Right lung (tissue), 5 donors: ENCODE measurements around the gene HERC4. TPM values are rescaled to one million over a fixed set of nuclear protein-coding genes. Genes with fewer than 3 reads are reported as not detected.
"Not testable (repeated sequence)": the region's sequence is repeated elsewhere in the genome, so short reads cannot be mapped to it uniquely, and the experiment has no call there.

Experiments
- DNase-seq, 2 donors: peaks; one replicate each; pipeline ENCODE4 v3.0.0-alpha.2; 2013
- polyA plus RNA-seq, 5 donors: library from polyadenylated mRNA; unstranded; fragments of 120-200 nt; gene quantifications; one replicate each; pipeline versions ENCODE4 v1.2.1 to v1.2.3, GENCODE V29; 2013; ENCODE audit warnings: inconsistent platforms in 1 of 5, low replicate concordance in 1 of 5; ENCODE audit not compliant: insufficient read length in 5 of 5, insufficient read depth in 1 of 5

The HERC4 gene
- polyA plus RNA-seq, 5 donors, result 41.1 to 67.8 (median 59.8) TPM

GRCh38 chr10:68096913-68097516, 21.9 kb upstream of the HERC4 start:
- DNase-seq, result no peak

- no peak for DNase-seq
These were observed 20.1 kb upstream of the HERC4 start for GRCh38 chr10:68095153-68095552.

GRCh38 chr10:68092512-68092911, 17.4 kb upstream of the HERC4 start:
- no peak for DNase-seq

- no peak for DNase-seq
These were observed 15.5 kb upstream of the HERC4 start for GRCh38 chr10:68090586-68090985.

- no peak for DNase-seq
These were observed 13.7 kb upstream of the HERC4 start for GRCh38 chr10:68088740-68089139.

- no peak for DNase-seq
These were observed 12.8 kb upstream of the HERC4 start for GRCh38 chr10:68087685-68088401.

- no peak for DNase-seq
These were observed 12.0 kb upstream of the HERC4 start for GRCh38 chr10:68086910-68087684.

GRCh38 chr10:68086011-68086410, 10.9 kb upstream of the HERC4 start:
- no peak for DNase-seq

GRCh38 chr10:68084469-68084868, 9.4 kb upstream of the HERC4 start:
- DNase-seq, result no peak

GRCh38 chr10:68083953-68084352, 8.9 kb upstream of the HERC4 start:
- DNase-seq, result no peak

- DNase-seq, result peak in 1 of 2 donors; percentile 29
These were observed 7.8 kb upstream of the HERC4 start for GRCh38 chr10:68082872-68083271.

- DNase-seq, result no peak
These were observed 6.8 kb upstream of the HERC4 start for GRCh38 chr10:68081916-68082315.

GRCh38 chr10:68080853-68081431, 5.9 kb upstream of the HERC4 start:
- no peak for DNase-seq

GRCh38 chr10:68079434-68079833, 4.4 kb upstream of the HERC4 start:
- DNase-seq, result no peak

- no peak for DNase-seq
These were observed 1.9 kb upstream of the HERC4 start for GRCh38 chr10:68077026-68077425.

GRCh38 chr10:68076081-68076480, 998 bp upstream of the HERC4 start:
- DNase-seq, result not testable (repeated sequence)

GRCh38 chr10:68075550-68076004, 494 bp upstream of the HERC4 start:
- DNase-seq, result no peak

GRCh38 chr10:68074031-68074774, 880 bp downstream of the HERC4 start:
- DNase-seq, result peak; percentile 16 to 23

- DNase-seq, result no peak
These were observed 1.5 kb downstream of the HERC4 start for GRCh38 chr10:68073631-68074030.

GRCh38 chr10:68067508-68067907, 7.6 kb downstream of the HERC4 start:
- no peak for DNase-seq

- DNase-seq, result no peak
These were observed 8.1 kb downstream of the HERC4 start for GRCh38 chr10:68067029-68067428.

GRCh38 chr10:68053553-68053952, 21.5 kb downstream of the HERC4 start:
- DNase-seq, result no peak
